ENCODE data around the gene SV2C.

DNA sequence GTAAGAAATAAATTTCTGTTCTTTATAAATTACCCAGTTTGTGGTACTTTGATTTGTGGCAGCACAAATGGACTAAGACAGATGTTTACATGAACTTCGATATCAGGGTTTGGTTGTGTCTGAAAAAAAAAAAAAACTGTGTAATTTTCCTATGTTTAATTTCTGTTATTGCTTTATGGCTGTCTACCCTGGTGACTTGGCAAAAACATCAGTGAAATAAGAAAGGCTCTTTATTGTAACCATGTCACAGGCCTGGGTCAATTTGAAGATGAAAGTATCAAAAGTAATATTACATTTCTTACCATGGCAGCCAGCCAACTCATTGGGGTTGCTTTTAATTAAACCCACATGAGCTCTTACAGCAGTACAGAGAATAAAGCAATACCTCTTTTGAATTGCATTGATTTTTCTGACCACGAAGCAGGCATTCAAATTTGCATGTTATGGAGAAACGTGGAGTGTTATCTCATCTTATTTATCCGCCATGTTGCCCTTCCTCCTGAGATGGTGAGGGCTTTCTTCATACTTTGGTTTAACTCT is 20.6 kb upstream of the SV2C start:
- TF ChIP-seq, protein P1, sequence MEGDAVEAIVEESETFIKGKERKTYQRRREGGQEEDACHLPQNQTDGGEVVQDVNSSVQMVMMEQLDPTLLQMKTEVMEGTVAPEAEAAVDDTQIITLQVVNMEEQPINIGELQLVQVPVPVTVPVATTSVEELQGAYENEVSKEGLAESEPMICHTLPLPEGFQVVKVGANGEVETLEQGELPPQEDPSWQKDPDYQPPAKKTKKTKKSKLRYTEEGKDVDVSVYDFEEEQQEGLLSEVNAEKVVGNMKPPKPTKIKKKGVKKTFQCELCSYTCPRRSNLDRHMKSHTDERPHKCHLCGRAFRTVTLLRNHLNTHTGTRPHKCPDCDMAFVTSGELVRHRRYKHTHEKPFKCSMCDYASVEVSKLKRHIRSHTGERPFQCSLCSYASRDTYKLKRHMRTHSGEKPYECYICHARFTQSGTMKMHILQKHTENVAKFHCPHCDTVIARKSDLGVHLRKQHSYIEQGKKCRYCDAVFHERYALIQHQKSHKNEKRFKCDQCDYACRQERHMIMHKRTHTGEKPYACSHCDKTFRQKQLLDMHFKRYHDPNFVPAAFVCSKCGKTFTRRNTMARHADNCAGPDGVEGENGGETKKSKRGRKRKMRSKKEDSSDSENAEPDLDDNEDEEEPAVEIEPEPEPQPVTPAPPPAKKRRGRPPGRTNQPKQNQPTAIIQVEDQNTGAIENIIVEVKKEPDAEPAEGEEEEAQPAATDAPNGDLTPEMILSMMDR (IDR thresholded peaks at IDR 0.05) = no peak
- TF ChIP-seq EP300 (IDR thresholded peaks at IDR 0.05) = no peak
- no peak for TF ChIP-seq POLR2A (IDR thresholded peaks at IDR 0.05)
